RKO (cell line): ENCODE measurements around the gene OPHN1.

ENCODE experiments used
- DNase-seq: peaks from one replicate; pipeline ENCODE4 v3.0.0-alpha.2; 2016; ENCODE audit warnings: low spot score

The OPHN1 gene

DNA sequence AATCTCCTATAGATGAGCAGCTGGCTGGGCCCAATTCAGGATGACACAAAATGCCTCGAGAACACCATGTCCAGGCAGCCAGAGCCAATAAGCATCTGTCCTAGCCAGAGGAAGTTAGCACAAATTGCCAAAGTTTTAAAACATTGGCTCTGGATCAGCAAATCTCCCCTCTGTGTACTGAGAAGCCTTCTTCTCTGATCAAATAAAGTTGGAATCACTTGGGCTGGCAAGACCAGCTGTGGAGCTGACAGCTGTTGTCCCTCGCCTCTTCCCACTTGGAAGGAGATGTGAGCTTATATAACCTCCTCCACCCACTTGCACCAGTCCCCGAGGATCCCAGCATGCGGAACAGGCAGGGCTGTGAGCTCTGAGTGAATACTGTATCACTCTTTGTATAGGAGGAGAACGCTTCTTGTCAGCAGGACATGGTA lies 183.9 kb downstream of the OPHN1 start:
- no peak for DNase-seq

DNA sequence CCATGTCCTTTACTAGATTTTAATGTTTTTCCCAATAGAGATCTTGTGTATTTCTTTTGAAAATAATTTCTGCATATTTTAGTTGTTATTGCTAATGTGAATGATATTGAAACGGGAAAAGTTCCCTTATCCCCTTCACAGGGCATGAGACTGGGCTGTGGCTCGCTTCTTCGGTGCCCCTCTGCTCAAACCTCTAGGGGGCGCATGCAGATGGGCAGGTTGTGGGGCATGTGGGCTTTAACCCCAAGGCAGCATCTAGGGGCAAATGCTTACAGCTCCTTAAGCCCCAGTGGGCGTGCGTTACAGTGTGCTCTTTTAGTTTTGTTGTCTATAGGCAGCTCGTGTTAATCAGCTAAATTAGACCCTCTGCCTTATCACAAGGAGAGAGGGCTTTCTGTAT lies 194.7 kb downstream of the OPHN1 start:
- no peak for DNase-seq

DNA sequence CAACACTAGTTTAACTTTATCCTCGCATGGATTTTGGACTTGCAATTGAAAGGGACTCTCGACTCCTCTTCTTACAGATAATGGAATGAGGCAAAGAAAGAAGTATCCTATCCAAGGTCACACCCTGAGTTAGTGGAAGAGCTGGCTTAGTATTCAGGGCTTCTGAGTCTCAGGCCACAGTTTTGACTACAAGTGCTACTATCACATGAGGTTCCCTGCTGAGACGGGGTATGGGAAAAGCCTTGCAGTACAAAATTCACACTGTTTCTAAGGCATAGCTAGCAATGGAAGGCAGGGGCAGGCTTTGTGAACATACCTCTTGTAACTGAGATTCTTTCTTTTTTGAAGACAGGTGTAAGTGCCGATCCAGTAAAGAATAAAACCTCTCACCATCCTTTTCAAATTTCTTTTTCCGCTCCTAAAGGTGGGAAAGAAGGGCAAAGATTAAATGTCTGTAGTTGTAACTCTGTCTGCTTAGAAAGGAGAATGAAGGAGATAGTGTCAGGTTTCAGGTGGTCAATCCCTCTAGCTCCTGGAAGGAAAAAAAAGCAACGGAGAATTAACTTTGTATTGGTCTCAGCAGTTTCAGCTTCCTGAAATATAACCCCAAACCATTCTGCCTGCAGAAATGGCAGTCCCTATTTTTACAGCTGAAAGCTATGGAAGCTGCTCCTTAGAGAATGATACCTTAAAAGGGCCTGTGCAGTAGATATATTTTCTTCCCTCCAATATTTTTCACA lies 199.0 kb downstream of the OPHN1 start:
- no peak for DNase-seq

DNA sequence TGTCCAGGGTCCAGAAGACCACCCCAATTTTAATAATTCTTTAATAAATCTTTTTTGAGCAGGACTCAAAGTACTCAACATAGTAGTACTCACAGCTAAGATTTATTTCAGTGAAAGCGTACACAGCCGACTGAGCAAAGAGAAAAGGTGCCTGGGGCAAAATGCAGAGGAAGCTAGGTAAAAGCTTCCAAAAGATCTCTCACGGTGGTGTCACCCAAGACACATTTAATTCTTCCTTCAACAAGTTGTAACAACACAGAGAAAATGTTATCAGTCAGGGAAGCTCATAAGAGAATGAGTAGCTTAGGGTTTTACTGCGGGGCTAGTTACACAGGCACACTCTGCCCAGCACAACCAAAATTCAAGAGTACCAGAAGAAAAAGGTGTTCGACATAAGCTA lies 201.1 kb downstream of the OPHN1 start:
- DNase-seq, result no peak

DNA sequence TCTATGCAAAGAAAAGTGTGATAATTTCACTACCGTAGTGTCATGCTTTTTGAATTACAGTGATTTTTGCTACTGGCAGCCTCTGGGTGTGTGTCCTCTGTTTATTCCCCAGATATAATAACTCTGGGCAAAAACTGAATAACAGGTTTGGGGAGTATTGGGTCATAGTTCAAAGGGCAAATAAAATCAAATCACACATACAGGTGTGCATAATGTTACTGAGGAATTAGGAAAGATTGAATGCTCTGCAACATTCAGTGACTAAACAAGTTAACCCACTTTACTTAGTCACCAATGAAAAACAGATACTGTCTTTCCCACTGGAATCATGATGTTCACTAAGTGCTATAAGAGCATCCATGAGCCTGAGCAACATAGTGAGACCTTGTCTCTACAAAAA lies 224.3 kb downstream of the OPHN1 start:
- no peak for DNase-seq

DNA sequence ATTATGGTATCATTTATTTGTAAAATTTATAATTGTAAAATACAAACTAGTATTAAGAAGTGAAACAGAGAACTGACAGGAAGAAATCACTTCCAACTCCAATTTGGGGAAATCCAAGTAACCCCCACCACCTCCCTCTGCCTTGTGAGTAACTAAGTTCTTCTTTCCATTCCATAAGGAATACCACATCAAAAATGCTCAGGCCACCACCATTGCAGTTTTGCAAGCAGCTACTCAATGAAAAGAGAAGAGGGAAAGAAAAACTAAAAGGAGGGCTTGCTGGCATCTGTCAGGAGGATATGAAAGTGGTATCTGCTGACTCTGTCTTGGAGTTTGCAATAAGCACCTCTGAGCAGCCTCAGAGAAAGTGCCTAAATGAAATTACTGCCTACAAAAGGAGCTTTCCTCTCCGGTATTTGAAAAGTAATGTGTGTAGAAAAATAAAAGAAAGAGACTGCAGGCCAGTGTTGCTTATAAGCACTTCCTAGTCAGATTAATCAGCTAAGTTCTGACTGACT lies 228.7 kb downstream of the OPHN1 start:
- DNase-seq, result no peak

DNA sequence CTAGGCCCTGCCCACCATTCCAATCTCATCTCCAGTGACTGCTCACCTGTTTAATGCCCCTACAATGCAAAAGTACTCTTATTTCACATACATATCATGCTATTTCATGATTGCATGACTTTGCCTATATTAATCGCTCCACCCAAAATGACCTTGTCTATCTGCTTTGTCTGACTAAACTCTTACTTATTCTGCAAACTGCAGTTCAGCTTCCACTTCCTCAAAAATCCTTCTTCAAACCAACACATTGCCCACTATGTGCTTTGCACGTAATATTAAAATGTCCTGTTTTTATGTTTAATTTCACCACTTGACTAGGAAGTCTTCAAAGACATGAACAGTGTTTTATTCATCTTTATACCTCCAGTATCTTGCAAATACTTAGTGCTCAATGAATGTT lies 229.6 kb downstream of the OPHN1 start:
- DNase-seq, result no peak

DNA sequence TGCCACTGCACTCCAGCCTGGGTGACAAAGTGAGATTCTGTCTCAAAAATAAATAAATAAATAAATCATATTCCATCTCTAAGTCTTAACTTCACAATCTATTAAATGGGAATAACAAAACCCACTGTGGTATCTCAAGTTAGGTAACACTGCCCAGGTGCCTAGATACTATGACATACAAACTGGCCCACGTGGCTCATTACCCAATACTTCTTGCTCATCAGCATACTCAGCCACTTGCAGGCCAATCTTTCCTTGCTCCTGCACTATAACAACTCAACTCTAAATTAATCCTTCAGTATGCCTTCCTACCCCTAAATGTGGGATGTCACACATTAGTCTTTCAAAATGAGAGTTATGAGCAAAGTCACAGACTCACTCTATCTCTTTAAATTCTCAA lies 230.1 kb downstream of the OPHN1 start:
- DNase-seq, result no peak

DNA sequence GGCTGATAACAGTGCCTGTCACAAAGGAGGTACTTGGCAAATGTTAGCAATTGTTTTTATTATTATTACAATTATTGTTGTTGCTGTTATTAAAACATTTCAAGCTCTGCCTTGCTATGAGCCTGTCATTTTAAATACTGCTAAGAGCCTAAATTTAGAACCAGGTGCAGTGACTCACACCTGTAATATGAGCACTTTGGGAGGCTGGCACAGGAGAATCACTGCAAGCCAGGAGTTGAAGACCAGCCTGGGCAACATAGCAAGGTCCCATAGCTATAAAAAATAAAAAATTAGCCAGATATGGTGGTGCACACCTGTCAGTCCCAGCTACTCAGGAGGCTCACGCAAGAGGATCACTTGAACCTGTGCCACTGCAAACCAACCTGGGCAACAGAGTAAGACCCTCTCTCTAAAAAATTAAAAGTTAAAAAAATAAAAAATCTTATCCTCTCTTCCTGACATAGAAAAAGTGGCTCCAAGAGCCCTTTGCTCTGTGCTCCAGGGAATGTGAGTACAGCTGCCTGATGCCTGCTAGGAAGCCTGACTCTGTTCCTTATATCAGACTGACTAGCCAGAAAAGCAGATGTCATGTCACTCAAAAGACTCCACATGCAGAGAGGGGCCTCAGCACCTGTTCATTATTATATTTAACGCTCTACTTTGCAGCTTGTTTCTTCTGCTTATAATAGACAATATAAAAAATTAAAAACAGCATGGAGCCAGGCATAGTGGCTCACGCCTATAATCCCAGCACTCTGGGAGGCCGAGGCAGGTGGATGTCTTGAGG lies 234.0 kb downstream of the OPHN1 start:
- no peak for DNase-seq

DNA sequence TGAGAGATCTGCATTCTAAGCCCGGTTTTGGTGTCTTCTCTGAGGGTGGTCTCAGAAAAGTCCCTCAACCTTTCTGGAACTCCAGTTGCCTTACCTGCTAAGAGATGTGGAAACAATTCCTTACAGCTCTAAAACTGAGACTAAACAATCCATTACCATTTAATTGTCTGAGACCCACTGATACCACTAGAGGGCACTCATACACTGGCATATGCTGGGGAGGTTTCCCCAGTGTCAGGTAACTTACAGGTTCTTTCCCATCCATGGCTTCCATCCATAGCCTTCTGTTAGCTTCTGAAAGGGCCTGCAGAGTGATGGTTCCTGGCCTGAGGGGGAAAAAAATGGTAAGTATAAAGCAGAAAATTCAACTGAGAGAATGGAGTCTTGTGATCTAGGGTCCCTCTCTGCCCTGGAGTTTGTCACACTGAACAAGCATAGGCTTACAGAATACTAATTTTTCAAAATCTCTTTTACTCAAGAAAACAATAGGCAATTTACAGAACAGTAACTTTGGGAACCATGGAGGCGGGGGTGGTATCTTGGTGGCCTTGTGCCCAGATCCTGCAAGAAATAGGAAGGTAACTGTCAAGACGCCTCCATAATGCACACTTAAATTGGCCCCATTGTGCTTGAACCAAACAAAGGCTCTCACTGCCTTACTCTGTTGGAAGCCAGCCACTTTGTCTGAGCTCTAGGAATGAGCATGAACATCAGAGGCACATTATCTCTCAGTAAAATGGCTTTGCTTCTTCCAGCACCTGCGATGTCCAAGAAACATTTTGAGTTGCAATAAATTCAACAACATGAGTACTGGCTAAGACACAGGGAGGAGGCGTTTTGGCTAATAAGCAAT lies 236.1 kb downstream of the OPHN1 start:
- peak; percentile 55 for DNase-seq

DNA sequence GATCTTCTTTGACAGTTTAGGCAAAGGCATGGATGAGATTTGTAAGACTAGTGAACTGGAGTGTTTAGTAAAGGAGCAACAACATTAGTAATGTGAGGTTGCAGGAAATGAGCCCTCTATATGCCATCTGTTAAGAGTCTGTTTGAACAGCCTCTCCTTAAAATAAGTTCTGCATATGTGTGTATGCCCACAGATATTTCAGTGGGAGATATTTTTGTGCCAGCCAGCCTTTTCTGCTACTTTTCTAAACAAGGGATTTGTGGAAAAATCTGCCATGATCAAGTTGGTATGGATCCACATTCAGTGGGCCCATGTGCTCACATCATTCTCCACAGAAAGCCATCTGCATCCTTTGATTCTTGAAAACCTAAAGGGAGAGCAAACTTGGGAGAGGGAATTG lies 237.7 kb downstream of the OPHN1 start:
- DNase-seq, result no peak

DNA sequence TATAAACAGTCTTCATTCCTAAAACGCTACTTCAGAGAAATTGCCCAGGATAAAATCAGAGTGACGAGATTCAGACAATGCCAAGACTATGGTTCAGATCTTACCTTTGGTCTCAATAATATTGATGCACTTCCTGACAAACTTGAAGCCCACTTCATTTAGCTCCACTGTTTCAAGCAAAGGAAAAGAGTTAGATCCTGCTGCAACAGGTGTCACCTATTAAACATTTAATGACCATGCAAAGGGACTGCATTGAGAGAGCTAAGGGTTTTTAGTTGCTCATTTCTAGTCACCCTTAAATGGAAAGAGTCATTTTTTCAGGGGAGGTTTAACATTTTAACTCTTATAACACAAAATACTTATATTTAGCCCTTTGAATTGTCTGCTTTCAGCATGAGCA lies 239.5 kb downstream of the OPHN1 start:
- DNase-seq, result no peak

DNA sequence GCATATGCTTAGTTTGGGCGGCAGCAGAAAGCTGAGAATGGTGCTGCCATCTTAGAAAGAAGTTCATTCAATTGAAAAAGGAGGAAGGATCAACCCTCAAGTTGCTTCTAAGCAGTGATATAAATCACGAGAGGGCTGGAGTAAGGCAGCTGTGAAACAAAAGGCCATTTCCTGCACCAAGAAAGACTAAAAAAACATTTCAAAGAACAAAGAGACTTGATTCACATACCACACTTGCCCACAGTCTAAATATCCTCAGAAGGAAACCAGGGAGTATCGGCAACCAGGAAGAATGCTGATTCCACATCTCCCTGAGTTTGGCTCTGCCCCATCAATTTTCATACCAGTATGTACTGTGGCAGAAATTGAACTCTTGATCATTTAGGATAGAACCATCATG lies 240.1 kb downstream of the OPHN1 start:
- no peak for DNase-seq

DNA sequence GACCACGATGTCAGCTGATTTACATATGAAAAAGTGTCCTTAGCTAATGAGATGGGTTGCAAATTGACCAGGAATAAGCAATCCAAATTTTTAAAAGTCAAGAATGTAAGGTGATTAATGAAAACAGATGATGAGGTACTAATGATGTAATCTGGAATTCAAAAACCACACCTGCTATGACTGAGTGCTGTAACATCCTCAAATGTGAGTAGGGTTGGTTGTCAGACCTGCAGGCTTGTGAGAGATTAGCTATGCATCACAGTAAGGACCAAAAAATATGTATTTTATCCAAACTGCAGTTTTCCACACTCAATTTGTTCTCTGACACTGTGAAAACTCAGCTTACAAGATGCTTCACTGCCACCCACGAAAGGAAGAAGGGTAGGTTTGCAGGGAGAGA lies 242.5 kb downstream of the OPHN1 start:
- no peak for DNase-seq

DNA sequence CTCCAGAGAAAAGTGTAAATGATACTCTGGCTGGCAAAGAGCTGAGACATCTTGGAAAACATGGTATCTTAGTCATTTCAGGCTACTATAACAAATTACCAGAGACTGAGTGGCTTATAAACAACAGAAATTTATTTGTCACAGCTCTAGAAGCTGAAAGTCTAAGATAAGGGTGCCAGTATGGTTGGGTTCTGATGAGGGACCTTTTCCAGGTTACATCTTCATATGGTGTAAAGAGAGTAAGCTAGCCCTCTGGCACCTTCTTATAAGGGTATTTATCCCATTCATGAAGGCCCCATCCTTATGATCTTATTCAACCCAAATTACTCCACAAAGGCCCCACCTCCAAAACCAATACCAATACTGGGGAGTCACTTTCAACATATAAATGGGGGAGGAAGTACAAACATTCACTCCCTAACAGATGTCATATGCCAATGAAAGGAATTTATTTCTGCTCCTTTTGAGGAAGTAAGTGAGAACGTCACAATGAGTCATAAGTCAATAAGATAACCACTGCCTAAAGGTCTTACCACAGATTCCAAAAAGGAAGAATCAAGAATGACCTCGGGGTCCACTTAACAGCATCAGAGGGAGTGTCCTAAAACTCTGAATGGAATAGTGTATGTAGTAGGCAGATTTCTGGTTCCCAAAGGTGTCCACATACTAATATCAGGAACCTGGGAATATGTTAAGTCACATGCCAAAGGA lies 246.6 kb downstream of the OPHN1 start:
- DNase-seq, result peak; percentile 33

DNA sequence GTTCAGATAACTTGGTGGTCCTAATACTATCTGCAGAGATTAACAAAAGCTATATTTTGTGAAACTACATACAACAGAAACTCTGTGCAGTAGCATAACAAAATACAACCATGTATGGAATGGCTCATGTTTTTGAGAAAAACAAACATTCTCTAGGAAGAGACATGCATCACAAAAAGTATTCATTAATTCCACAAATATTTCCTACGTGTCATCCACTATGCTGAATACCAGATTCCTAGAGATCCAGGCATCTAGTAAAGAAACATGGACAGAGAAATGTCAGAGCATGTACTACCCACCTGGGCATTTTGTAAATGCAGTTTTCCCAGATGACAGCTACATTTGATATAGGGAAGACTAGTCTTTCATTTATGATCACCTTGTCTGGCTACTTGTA lies 248.1 kb downstream of the OPHN1 start:
- DNase-seq, result no peak

DNA sequence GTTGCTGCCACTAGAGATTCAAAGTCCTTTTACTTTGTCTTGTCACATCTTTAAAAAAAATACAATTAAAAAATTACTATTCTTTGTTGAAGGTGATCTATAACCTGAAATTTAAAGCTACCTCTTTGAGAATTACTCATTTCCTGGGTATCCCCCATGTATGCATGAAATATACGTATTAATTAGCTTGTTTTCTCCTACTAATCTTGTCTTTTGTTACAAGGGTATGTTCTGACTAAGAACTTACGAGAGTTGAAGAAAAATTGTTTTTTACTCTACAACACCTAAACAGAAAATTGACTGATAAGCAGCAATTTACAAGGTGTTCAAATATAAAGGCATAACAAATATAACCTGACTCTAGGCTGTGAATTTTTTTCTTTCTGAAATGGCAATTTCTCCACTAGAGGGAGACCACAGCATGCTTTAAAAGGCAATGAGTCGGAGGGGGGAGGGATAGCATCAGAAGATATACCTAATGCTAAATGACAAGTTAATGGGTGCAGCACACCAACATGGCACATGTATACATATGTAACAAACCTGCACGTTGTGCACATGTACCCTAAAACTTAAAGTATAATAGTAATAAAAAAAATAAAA lies 249.6 kb downstream of the OPHN1 start:
- peak; percentile 64 for DNase-seq

DNA sequence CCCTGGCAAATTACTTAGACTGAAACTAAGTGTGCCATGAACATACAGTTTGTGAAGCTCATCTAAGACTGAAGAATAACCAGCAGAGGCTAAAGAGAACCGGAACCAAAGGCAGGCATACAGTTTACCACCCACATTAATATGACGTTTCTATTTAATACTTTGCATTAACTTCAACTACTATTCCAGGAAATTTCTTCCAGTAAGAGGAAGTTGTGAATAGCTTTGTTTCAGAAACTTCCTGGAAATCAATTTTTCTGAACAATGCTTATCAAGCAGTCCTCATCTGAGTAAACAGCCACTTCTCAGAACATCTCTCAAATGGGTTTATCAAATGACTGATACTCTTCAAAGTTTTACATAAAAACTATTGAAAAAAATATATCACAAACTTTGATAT lies 252.7 kb downstream of the OPHN1 start:
- DNase-seq, result no peak

DNA sequence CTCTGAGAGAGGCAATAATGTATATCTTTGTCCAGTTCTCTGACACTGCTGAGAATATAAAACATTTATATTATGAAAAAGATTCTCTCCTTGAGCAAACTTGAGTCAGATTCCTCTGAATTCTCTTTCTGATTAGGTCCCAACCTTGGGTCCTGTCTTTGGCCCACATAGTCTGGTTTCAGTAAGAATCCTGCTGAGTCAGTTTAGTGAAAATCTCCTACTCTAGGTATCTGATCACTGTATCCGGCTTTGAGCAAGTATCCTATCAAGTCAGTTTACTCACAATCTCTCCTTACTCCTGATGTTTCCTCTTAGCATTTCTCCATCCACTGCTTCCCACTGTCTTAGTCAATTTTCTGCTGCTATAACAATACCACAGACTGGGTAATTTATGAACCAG lies 253.9 kb downstream of the OPHN1 start:
- no peak for DNase-seq

DNA sequence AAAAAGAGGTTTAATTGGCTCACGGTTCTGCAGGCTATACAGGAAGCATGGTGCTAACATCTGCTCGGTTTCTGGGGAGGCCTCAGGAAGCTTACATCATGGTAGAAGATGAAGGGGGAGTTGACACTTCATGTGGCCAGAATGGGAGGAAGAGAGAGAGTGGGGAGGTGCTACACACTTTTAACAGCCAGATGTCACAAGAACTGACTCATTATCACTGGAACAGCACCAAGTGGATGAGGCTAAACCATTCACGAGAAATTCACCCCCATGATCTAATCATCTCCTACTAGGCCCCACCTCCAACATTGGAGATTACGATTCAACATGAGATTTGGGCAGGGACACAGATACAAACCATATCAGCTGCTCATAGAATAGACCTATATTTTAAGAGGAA lies 255.8 kb downstream of the OPHN1 start:
- peak; percentile 63 for DNase-seq

DNA sequence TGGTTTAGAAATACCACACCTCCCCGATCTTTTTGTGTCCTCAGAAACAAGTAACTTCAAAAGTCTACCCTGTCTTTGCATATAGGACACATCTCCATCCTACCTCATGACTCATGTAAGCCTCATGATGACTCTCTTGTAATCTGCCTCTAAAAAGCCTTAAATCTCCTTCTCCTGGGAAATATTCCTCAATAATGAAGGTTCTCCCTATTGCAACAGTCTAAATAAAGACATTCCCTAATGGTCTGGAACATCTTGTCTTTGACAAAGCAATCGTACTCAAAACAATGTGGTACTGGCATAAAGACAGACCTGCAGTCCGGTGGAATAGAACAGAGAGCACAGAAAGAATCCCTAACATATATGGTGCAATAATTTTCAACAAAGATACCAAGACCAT lies 257.7 kb downstream of the OPHN1 start:
- peak; percentile 52 for DNase-seq
